AG04449 (cell line): ENCODE data around the gene ACSL3.
"Not testable (repeated sequence)": the region's sequence is repeated elsewhere in the genome, so short reads cannot be mapped to it uniquely, and the experiment has no call there.

Experiments
- CTCF ChIA-PET: fragments of 350-600 bp; formaldehyde crosslinking; extraction: SDS; loops from one replicate; lab custom pipeline; 2021; ENCODE audit warnings: antibody characterized with exemption; lab: Yijun Ruan, JAX
- POLR2A ChIA-PET: fragments of 400-600, 350-600 bp; formaldehyde crosslinking; extraction: SDS; loops from one replicate; lab custom pipeline; 2020; ENCODE audit warnings: antibody characterized with exemption, inconsistent platforms; lab: Yijun Ruan, JAX
- DNase-seq: peaks from one replicate; pipeline ENCODE4 v3.0.0-alpha.2; 2010; ENCODE audit warnings: low read depth, low spot score
- H3K4me3 ChIP-seq: 2 replicates; pipeline ENCODE4 v1.5.1; 2011; ENCODE audit warnings: low read depth, mild to moderate bottlenecking, control low read depth, low read length
- TF ChIP-seq, protein P1 (sequence below): IDR thresholded peaks from one replicate; pipeline ENCODE4 v1.5.1; 2011; ENCODE audit warnings: mild to moderate bottlenecking, moderate library complexity, low read length, control low read depth, inconsistent platforms; ENCODE audit not compliant: insufficient read depth; ENCODE audit errors: missing control alignments

The ACSL3 gene

DNA sequence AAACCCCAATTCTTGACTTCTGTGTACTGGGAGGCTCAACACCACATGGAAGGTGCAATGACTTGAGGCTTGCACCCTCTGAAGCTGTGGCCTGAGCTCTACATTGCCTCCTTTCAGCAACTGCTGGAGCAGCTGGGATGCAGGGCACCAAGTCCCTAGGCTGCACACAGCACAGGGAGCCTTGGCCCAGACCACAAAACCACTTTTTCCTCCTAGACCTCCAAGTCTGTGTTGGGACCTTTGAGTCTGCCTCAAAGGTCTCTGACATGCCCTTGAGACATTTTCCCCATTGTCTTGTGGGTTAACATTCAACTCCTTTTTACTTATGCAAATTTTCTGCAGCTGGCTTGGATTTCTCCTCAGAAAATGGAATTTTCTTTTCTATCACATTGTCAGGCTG lies 128.6 kb downstream of the ACSL3 start:
- no peak for DNase-seq
- no peak overlapping the region for H3K4me3 ChIP-seq
- TF ChIP-seq, protein P1, sequence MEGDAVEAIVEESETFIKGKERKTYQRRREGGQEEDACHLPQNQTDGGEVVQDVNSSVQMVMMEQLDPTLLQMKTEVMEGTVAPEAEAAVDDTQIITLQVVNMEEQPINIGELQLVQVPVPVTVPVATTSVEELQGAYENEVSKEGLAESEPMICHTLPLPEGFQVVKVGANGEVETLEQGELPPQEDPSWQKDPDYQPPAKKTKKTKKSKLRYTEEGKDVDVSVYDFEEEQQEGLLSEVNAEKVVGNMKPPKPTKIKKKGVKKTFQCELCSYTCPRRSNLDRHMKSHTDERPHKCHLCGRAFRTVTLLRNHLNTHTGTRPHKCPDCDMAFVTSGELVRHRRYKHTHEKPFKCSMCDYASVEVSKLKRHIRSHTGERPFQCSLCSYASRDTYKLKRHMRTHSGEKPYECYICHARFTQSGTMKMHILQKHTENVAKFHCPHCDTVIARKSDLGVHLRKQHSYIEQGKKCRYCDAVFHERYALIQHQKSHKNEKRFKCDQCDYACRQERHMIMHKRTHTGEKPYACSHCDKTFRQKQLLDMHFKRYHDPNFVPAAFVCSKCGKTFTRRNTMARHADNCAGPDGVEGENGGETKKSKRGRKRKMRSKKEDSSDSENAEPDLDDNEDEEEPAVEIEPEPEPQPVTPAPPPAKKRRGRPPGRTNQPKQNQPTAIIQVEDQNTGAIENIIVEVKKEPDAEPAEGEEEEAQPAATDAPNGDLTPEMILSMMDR, result no peak
- ChIA-PET CTCF (no interaction called here), POLR2A (no interaction called here)

DNA sequence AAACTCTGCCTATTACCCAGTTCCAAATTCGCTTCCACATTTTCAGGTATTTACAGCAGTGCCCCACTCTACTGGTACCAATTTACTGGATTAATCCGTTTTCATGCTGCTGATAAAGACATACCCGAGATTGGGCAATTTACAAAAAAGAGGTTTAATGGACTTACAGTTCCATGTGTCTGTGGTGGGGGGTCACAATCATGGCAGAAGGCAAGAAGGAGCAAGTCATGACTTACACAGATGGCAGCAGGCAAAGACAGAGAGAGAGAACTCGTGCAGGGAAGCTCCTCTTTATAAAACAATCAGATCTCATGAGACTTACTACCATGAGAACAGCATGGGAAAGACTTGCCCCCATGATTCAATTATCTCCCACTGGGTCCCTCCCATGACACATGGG lies 129.4 kb downstream of the ACSL3 start:
- DNase-seq, POLR2A ChIA-PET: not testable (repeated sequence)
- CTCF ChIA-PET, result interaction anchor here (3.5 kb wide), 1 partner anchor 8 kb away, joined by 24 read pairs; no protein-coding TSS in a partner anchor

DNA sequence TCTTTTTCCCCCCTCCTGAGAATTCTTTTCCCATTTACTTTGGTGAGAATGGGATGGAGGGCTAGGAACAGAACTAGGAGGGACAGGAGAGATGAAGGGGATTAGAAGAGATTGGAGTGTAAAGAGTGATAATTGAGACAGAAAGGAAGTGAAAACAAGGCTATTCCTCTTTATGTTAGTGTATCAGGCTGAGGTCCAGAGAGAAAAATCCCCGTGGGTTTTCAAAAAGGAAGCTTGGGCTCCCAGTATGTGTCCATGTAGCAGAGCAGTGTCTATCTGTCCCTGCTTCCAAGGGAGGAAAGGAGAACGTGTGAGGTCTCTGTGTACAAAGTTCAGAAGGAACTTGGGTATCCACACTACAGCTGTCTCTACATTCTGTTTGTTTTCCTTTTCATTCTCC lies 131.3 kb downstream of the ACSL3 start:
- TF ChIP-seq, protein P1, result no peak
- CTCF ChIA-PET, result interaction anchor here (0.7 to 3.5 kb wide), 6 partner anchors 10 to 806 kb away, joined by 3 to 24 read pairs (median 4); no protein-coding TSS in a partner anchor
- H3K4me3 ChIP-seq, result no peak overlapping the region
- POLR2A ChIA-PET, result no interaction called here
- no peak for DNase-seq

More for the DNA sequence above, 129.4 kb downstream of the ACSL3 start:
- H3K4me3 ChIP-seq, result not testable (repeated sequence)
